A673 (cell line): ENCODE measurements around the gene MGAT4D. TPM values are rescaled to one million over a fixed set of nuclear protein-coding genes. Genes with fewer than 3 reads are reported as not detected.
"Not testable (repeated sequence)": the region's sequence is repeated elsewhere in the genome, so short reads cannot be mapped to it uniquely, and the experiment has no call there.

Experiments used
- BruUV-seq: library from RNA; stranded (reverse); fragments of 400-500 nt; replicated peaks from 2 replicates; lab custom pipeline; 2021; lab: Mats Ljungman, UMichigan
- CTCF ChIA-PET: fragments of 300-600 bp; sonication (Branson Sonifier 250); formaldehyde crosslinking; loops from one replicate; lab custom pipeline; 2022; ENCODE audit warnings: antibody characterized with exemption; lab: Charles Lee
- POLR2A ChIA-PET: fragments of 300-600 bp; sonication (Branson Sonifier 250); formaldehyde crosslinking; loops from one replicate; lab custom pipeline; 2022; ENCODE audit warnings: antibody characterized with exemption; ENCODE audit not compliant: low non-redundant PET; lab: Charles Lee
- DNase-seq: peaks from one replicate; pipeline ENCODE4 v3.0.0-alpha.2; 2015; ENCODE audit warnings: low spot score
- H3K27ac ChIP-seq: fragments of 200-600 bp; sonication (generic); 2 replicates; pipeline ENCODE4 v1.5.1; 2016; ENCODE audit warnings: mixed run types, low read depth, mild to moderate bottlenecking, mixed read lengths, antibody characterized with exemption, low read length; ENCODE audit not compliant: poor library complexity, severe bottlenecking
- H3K27me3 ChIP-seq: fragments of 200-600 bp; sonication (generic); replicated peaks from 2 replicates; pipeline ENCODE4 v1.6.1; 2017; ENCODE audit warnings: mixed run types, low read depth, mild to moderate bottlenecking, mixed read lengths, antibody characterized with exemption, low read length; ENCODE audit not compliant: insufficient read depth, poor library complexity
- H3K36me3 ChIP-seq: fragments of 200-600 bp; sonication (generic); 2 replicates; pipeline ENCODE4 v1.6.1; 2016; ENCODE audit warnings: mixed run types, mild to moderate bottlenecking, mixed read lengths, antibody characterized with exemption, low read length; ENCODE audit not compliant: insufficient read depth, poor library complexity, severe bottlenecking
- H3K4me1 ChIP-seq: fragments of 200-600 bp; sonication (generic); 2 replicates; pipeline ENCODE4 v1.6.1; 2017; ENCODE audit warnings: mixed run types, mild to moderate bottlenecking, mixed read lengths, antibody characterized with exemption, low read length; ENCODE audit not compliant: insufficient read depth, poor library complexity, severe bottlenecking
- H3K4me3 ChIP-seq: fragments of 200-600 bp; sonication (generic); 2 replicates; pipeline ENCODE4 v1.5.1; 2016; ENCODE audit warnings: low read depth, mixed run types, mild to moderate bottlenecking, mixed read lengths, low read length; ENCODE audit not compliant: poor library complexity, severe bottlenecking
- H3K9me3 ChIP-seq: fragments of 200-600 bp; sonication (generic); 2 replicates; pipeline ENCODE4 v1.6.1; 2016; ENCODE audit warnings: mixed run types, low read depth, mild to moderate bottlenecking, mixed read lengths, antibody characterized with exemption, low read length; ENCODE audit not compliant: poor library complexity, severe bottlenecking
- CTCF ChIP-seq: fragments of 300-800, 200-600 bp; sonication (generic); conservative IDR thresholded peaks from 2 replicates; pipeline ENCODE4 v1.5.1; 2017; ENCODE audit warnings: low read depth, mild to moderate bottlenecking, antibody characterized with exemption, low read length, moderate library complexity, mixed read lengths
- EZH2 ChIP-seq: fragments of 200-600 bp; sonication (generic); IDR thresholded peaks from 2 replicates; pipeline ENCODE4 v1.6.1; 2017; ENCODE audit warnings: borderline replicate concordance, low read depth, mild to moderate bottlenecking, mixed read lengths, antibody characterized with exemption, low read length; ENCODE audit not compliant: poor library complexity, severe bottlenecking
- intact Hi-C: fragments of 100-400 bp; cut with micrococcal nuclease; formaldehyde crosslinking; loops from one replicate; pipeline ENCODE4 v1.10.0; 2022; ENCODE audit not compliant: unreplicated experiment
- total RNA-seq: library from RNA; stranded (reverse); gene quantifications from 2 replicates; pipeline ENCODE4 v1.2.3, GENCODE V29; 2021

MGAT4D gene
- total RNA-seq, 1 experiment from 2014 or later, result not detected

- Histone ChIP-seq H3K27ac (peak within 1 kb of the TSS; percentile 29), H3K27me3 (no peaks in the 10 kb centered on the region), H3K36me3 (no peaks in the 10 kb centered on the region), H3K9me3 (no peaks in the 10 kb centered on the region), H3K4me1 (no peaks in the 10 kb centered on the region), H3K4me3 (peak within 1 kb of the TSS; percentile 68)
- ChIA-PET POLR2A (interaction anchor here (0.6 kb wide), 1 partner anchor 489 kb away, joined by 3 read pairs; no protein-coding TSS in a partner anchor), CTCF (interaction anchor here (0.7 to 1.2 kb wide), 2 partner anchors 54 to 424 kb away, joined by 3 to 4 read pairs; partner anchors contain the start of gene SCOC)
- no TSS peak for BruUV-seq
- no peak for TF ChIP-seq EZH2
- peak; percentile 71 for TF ChIP-seq CTCF
- intact Hi-C loops, result loop anchor here (5.0 kb wide), 1 partner anchor 425 kb away; no protein-coding TSS in a partner anchor
- peak; percentile 87 for DNase-seq
Observed at GRCh38 chr4:140427106-140427918, 70.8 kb downstream of the MGAT4D start, which contains the start of gene CLGN. Gene CLGN (minus strand): TSS chr4:140427648. CDS start chr4:140413078, 14,570 bp downstream.

GRCh38 chr4:140426610-140427105, 71.4 kb downstream of the MGAT4D start:
- peak overlapping the region; percentile 29 for H3K27ac ChIP-seq
- intact Hi-C loops, result loop anchor here (5.0 kb wide), 1 partner anchor 426 kb away; no protein-coding TSS in a partner anchor
- no peaks in the 10 kb centered on the region for H3K36me3 ChIP-seq
- peak; percentile 41 for DNase-seq
- peak overlapping the region; percentile 68 for H3K4me3 ChIP-seq
- no peaks in the 10 kb centered on the region for H3K27me3 ChIP-seq
- H3K4me1 ChIP-seq, result no peaks in the 10 kb centered on the region
- no peak for TF ChIP-seq EZH2
- TF ChIP-seq CTCF, result peak; percentile 22; the same call in 1 of the 2 replicates
- POLR2A ChIA-PET, result no interaction called here
- CTCF ChIA-PET, result interaction anchor here (0.7 to 1.2 kb wide), 2 partner anchors 53 to 424 kb away, joined by 3 to 4 read pairs; partner anchors contain the start of gene SCOC
- no peaks in the 10 kb centered on the region for H3K9me3 ChIP-seq
- no TSS peak for BruUV-seq

GRCh38 chr4:140423106-140423505, 75.0 kb downstream of the MGAT4D start:
- H3K36me3 ChIP-seq, result no peaks in the 10 kb centered on the region
- H3K27me3 ChIP-seq, result peaks cover 4% of the 10 kb centered on the region
- TF ChIP-seq CTCF, result no peak
- H3K27ac ChIP-seq, result no peak overlapping the region
- CTCF ChIA-PET, result no interaction called here
- no peak for DNase-seq
- no peaks in the 10 kb centered on the region for H3K9me3 ChIP-seq
- no peak overlapping the region for H3K4me3 ChIP-seq
- BruUV-seq, result no TSS peak
- POLR2A ChIA-PET, result no interaction called here
- intact Hi-C loops, result no loop called here
- H3K4me1 ChIP-seq, result no peaks in the 10 kb centered on the region

GRCh38 chr4:140413130-140413969, 84.7 kb downstream of the MGAT4D start:
- intact Hi-C loops, DNase-seq, CTCF ChIA-PET, BruUV-seq, H3K9me3 ChIP-seq, H3K4me3 ChIP-seq, POLR2A ChIA-PET, H3K27ac ChIP-seq, H3K36me3 ChIP-seq, H3K4me1 ChIP-seq, H3K27me3 ChIP-seq: not testable (repeated sequence)
